ENCODE results near the gene MB21D2.

The MB21D2 gene

DNA sequence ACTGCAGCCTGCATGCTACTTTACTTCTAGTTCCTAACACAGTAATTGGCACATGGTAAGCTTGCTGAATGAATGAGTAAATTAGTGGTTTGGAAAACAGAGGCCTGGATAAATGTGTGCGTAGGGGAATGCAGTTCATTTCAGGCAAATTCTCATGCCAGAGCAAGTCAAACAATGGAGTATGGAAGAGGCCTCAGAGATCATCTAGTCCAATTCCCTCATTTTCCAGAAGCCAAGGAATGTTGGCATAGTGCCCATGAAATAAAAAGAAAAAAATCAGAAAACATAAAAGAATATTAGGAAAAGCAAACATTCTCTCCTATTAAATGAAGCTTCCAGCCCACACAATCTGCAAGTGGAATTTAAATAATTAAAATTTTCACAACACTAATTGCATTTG is 92.4 kb downstream of the MB21D2 start:
- DNase-seq (ENCODE audit: low read depth), result no peak
- no peak overlapping the region for H3K4me3 ChIP-seq (ENCODE audit: low read depth, low read length)
- TF ChIP-seq, protein P1, sequence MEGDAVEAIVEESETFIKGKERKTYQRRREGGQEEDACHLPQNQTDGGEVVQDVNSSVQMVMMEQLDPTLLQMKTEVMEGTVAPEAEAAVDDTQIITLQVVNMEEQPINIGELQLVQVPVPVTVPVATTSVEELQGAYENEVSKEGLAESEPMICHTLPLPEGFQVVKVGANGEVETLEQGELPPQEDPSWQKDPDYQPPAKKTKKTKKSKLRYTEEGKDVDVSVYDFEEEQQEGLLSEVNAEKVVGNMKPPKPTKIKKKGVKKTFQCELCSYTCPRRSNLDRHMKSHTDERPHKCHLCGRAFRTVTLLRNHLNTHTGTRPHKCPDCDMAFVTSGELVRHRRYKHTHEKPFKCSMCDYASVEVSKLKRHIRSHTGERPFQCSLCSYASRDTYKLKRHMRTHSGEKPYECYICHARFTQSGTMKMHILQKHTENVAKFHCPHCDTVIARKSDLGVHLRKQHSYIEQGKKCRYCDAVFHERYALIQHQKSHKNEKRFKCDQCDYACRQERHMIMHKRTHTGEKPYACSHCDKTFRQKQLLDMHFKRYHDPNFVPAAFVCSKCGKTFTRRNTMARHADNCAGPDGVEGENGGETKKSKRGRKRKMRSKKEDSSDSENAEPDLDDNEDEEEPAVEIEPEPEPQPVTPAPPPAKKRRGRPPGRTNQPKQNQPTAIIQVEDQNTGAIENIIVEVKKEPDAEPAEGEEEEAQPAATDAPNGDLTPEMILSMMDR (IDR thresholded peaks at IDR 0.05; ENCODE audit: low read depth, low read length, missing control alignments), result no peak
- in situ Hi-C loops (cut with HindIII; ENCODE audit: low sequenced_read_pairs), result loop anchor here (5.0 to 10.0 kb wide), 2 partner anchors 92 to 760 kb away; partner anchors contain the start of gene MB21D2

GRCh38 chr3:192824313-192824712 is 93.3 kb downstream of the MB21D2 start:
- H3K4me3 ChIP-seq (ENCODE audit: low read depth, low read length), result no peak overlapping the region
- TF ChIP-seq, protein P1 (IDR thresholded peaks at IDR 0.05; ENCODE audit: low read depth, low read length, missing control alignments), result no peak
- in situ Hi-C loops (cut with HindIII; ENCODE audit: low sequenced_read_pairs), result loop anchor here (10.0 to 25.0 kb wide), 2 partner anchors 213 to 760 kb away; no protein-coding TSS in a partner anchor
- DNase-seq (ENCODE audit: low read depth), result no peak

GRCh38 chr3:192821161-192821560 is 96.5 kb downstream of the MB21D2 start:
- H3K4me3 ChIP-seq (ENCODE audit: low read depth, low read length), result no peak overlapping the region
- in situ Hi-C loops (cut with HindIII; ENCODE audit: low sequenced_read_pairs), result loop anchor here (10.0 to 25.0 kb wide), 2 partner anchors 216 to 764 kb away; no protein-coding TSS in a partner anchor
- TF ChIP-seq, protein P1 (IDR thresholded peaks at IDR 0.05; ENCODE audit: low read depth, low read length, missing control alignments), result no peak
- no peak for DNase-seq (ENCODE audit: low read depth)

DNA sequence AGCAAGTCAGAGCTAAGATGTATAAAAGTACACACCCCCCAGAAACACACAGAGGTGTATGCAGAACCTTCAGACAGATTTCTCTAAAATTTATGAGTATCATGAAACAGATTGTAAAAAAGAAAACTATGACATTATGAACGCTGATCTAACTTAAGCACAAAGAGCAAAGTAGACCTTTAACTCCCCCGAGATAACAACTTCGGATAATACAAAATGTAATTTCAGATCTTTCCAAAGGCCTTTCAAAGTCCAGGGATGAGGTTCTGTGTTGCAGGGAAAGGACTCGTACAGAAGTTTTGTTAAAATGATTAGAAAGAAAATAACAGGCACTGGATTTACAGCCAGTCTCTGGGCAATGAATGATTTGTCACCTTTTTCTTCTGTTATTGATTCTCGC is 97.5 kb downstream of the MB21D2 start:
- no peak overlapping the region for H3K4me3 ChIP-seq (ENCODE audit: low read depth, low read length)
- in situ Hi-C loops (cut with HindIII; ENCODE audit: low sequenced_read_pairs), result loop anchor here (10.0 to 25.0 kb wide), 2 partner anchors 217 to 765 kb away; no protein-coding TSS in a partner anchor
- TF ChIP-seq, protein P1 (IDR thresholded peaks at IDR 0.05; ENCODE audit: low read depth, low read length, missing control alignments), result no peak
- DNase-seq (ENCODE audit: low read depth), result no peak

- no peak overlapping the region for H3K4me3 ChIP-seq (ENCODE audit: low read depth, low read length)
- TF ChIP-seq, protein P1 (IDR thresholded peaks at IDR 0.05; ENCODE audit: low read depth, low read length, missing control alignments), result no peak
- in situ Hi-C loops (cut with HindIII; ENCODE audit: low sequenced_read_pairs), result loop anchor here (25.0 kb wide), 1 partner anchor 218 kb away; no protein-coding TSS in a partner anchor
- DNase-seq (ENCODE audit: low read depth), result no peak
These were observed 98.6 kb downstream of the MB21D2 start for GRCh38 chr3:192819001-192819569.

DNA sequence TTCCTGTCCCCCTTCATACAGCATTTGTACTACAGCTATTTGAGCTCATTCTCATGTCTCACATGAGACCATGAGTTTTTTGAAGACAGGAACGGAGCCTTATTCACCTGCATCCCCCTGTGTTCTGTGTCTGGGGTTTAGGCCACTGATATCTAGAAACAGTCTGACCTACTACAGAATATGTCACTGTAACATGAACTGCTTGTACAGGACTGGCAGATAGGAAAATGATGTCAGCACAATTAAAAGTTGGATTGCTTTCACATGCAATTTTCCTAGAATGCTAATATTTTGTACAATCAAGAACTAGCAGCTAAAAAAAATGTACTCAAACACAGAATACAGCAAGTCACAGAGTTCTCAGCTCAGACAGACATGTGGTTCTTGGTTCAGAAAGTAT is 99.5 kb downstream of the MB21D2 start:
- in situ Hi-C loops (cut with HindIII; ENCODE audit: low sequenced_read_pairs), result loop anchor here (25.0 kb wide), 1 partner anchor 219 kb away; no protein-coding TSS in a partner anchor
- DNase-seq (ENCODE audit: low read depth), result no peak
- TF ChIP-seq, protein P1 (IDR thresholded peaks at IDR 0.05; ENCODE audit: low read depth, low read length, missing control alignments), result no peak
- no peak overlapping the region for H3K4me3 ChIP-seq (ENCODE audit: low read depth, low read length)

Data from astrocyte of the cerebellum (primary cell).